Right atrium auricular region (tissue), 2 donors: ENCODE measurements around the gene DHRS13. TPM values are rescaled to one million over a fixed set of nuclear protein-coding genes. Genes with fewer than 3 reads are reported as not detected.
"Not testable (repeated sequence)": the region's sequence is repeated elsewhere in the genome, so short reads cannot be mapped to it uniquely, and the experiment has no call there.

Source experiments
- DNase-seq: peaks from one replicate; pipeline ENCODE4 v3.0.0-alpha.2; 2019; ENCODE audit warnings: low spot score
- H3K27ac ChIP-seq, 2 donors: fragments of 200-600 bp; sonication (generic); 1 replicate in 1 of 2; 2 replicates in 1 of 2; pipeline ENCODE4 v1.5.1; 2016 to 2019
- H3K27me3 ChIP-seq, 2 donors: fragments of 200-600 bp; sonication (generic); one replicate each; pipeline versions ENCODE4 v1.5.1 to v1.6.0; 2017 to 2019
- H3K36me3 ChIP-seq: fragments of 200-600 bp; sonication (generic); one replicate; pipeline ENCODE4 v1.5.1; 2016
- H3K4me1 ChIP-seq, 2 donors: fragments of 200-600 bp; sonication (generic); one replicate each; pipeline versions ENCODE4 v1.5.1 to v1.6.0; 2017 to 2019
- H3K4me3 ChIP-seq, 2 donors: fragments of 200-600 bp; sonication (generic); 1 replicate in 1 of 2; 2 replicates in 1 of 2; pipeline ENCODE4 v1.5.1; 2017 to 2019; ENCODE audit warnings: mild to moderate bottlenecking in 1 of 2, moderate library complexity in 1 of 2
- H3K9me3 ChIP-seq, 2 donors: fragments of 200-600 bp; sonication (generic); one replicate each; pipeline ENCODE4 v1.5.1; 2019
- CTCF ChIP-seq, 2 donors: fragments of 200-600 bp; sonication (generic); IDR thresholded peaks; one replicate each; pipeline ENCODE4 v1.5.1; 2019; ENCODE audit warnings: antibody characterized with exemption in 2 of 2
- microRNA counts, 2 donors: library from miRNA; unstranded; fragments of <30 nt; microRNA quantifications; one replicate each; lab custom pipeline; 2016 to 2017
- microRNA-seq, 2 donors: library from miRNA; unstranded; fragments of <30 nt; microRNA quantifications; one replicate each; pipeline ENCODE4, GENCODE V29; 2016 to 2017; ENCODE audit warnings: borderline number of aligned reads in 2 of 2, borderline replicate concordance in 1 of 2
- total RNA-seq, 2 donors: library from RNA; depleted of rRNA; stranded (reverse); fragments of >200 nt; gene quantifications; one replicate each; pipeline ENCODE4 v1.1.0, GENCODE V29; 2016

Gene DHRS13
- total RNA-seq, 2 donors from 2014 or later: 2.5 to 3.9 TPM

DNA sequence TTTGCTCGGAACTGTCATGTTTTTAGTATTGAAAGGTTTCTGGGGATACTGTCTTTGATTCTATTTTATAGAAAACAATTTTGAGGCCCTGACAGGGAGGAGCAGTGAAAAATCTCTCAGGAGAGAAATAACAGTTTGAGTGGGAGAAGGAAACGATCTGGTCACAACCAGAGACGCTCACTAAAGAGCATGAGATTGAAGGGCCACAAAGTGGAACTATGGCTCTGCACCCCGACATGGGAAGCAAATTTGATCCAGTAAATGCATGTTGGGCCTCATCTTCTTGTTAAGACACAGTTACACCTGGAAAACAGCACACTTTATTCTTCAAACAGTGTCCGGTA, 47.6 kb downstream of the DHRS13 start:
- TF ChIP-seq CTCF (IDR thresholded peaks at IDR 0.05): no peak
- no peak for DNase-seq
- H3K9me3 ChIP-seq: no peaks in the 10 kb centered on the region
- H3K27ac ChIP-seq: peak overlapping the region; percentile 71 to 72
- peaks cover 0 to 9% of the 10 kb centered on the region in 2 donors for H3K4me1 ChIP-seq
- peaks cover 27% of the 10 kb centered on the region for H3K36me3 ChIP-seq
- H3K27me3 ChIP-seq: no peaks in the 10 kb centered on the region
- peak overlapping the region; percentile 68 to 83 for H3K4me3 ChIP-seq

- Histone ChIP-seq H3K36me3 (peaks cover 21% of the 10 kb centered on the region), H3K9me3 (no peaks in the 10 kb centered on the region)
- TF ChIP-seq CTCF (IDR thresholded peaks at IDR 0.05): no peak
Observed at GRCh38 chr17:28854457-28855335, 48.2 kb downstream of the DHRS13 start, which contains the start of gene ERAL1. TSS of gene ERAL1 (plus strand) at chr17:28855016. CDS start at chr17:28855035, 19 bp downstream.

DNA sequence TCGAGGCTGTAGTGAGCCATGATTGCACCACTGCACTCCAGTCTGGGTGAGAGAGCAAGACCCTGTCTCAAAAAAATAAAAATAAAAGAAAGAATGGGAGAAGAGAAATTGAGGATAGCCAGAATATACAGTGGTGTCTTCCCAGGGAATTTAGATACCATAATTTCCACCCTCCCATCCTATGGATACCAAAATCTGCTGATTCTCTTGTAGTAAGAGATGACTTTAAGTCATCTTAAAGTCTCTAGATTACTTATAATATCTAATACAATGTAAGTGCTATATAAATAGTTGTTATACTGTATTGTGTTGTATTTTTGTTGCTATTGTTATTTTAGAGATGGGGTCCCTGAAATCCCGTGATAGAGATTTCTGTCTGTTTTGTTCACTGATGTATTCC, 49.6 kb downstream of the DHRS13 start:
- Histone ChIP-seq H3K4me3 (no peak overlapping the region), H3K36me3 (peaks cover 7% of the 10 kb centered on the region), H3K27ac (no peak overlapping the region), H3K4me1 (peaks cover 0 to 9% of the 10 kb centered on the region in 2 donors), H3K9me3 (no peaks in the 10 kb centered on the region), H3K27me3 (no peaks in the 10 kb centered on the region)
- TF ChIP-seq CTCF (IDR thresholded peaks at IDR 0.05): no peak
- DNase-seq: no peak

More at GRCh38 chr17:28854457-28855335, 48.2 kb downstream of the DHRS13 start, which contains the start of gene ERAL1:
- Histone ChIP-seq H3K4me3 (peak within 1 kb of the TSS; percentile 68 to 83), H3K27me3 (no peaks in the 10 kb centered on the region), H3K27ac (peak within 1 kb of the TSS; percentile 71 to 72), H3K4me1 (peaks cover 0 to 9% of the 10 kb centered on the region in 2 donors)
- peak; percentile 83 for DNase-seq

GRCh38 chr17:28849281-28849680, 53.6 kb downstream of the DHRS13 start:
- no peaks in the 10 kb centered on the region for H3K4me1 ChIP-seq
- no peak overlapping the region for H3K27ac ChIP-seq
- DNase-seq: no peak
- no peak overlapping the region for H3K4me3 ChIP-seq
- H3K36me3 ChIP-seq: no peaks in the 10 kb centered on the region
- H3K9me3 ChIP-seq: no peaks in the 10 kb centered on the region
- TF ChIP-seq CTCF (IDR thresholded peaks at IDR 0.05): no peak
- H3K27me3 ChIP-seq: no peaks in the 10 kb centered on the region

DNA sequence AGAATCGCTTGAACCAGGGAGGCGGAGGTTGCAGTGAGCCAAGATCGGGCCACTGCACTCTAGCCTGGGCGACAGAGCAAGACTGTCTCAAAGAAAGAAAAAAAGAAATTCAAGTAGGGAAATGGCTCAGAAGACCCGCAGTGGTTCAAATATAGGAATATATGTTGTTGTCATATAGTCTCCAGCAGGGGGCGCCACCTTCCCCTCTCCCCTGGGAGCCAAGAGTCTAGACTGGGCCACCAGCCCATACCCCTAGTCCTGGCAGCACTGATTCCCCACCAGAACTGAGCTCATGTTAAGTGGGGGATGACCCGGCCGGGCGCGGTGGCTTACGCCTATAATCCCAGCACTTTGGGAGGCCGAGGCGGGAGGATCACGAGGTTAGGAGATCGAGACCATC, 54.2 kb downstream of the DHRS13 start:
- H3K4me1 ChIP-seq, DNase-seq, H3K9me3 ChIP-seq, H3K36me3 ChIP-seq, H3K27me3 ChIP-seq, H3K27ac ChIP-seq, H3K4me3 ChIP-seq: not testable (repeated sequence)
- peak in 1 of 2 donors; percentile 45 for TF ChIP-seq CTCF (IDR thresholded peaks at IDR 0.05)

MicroRNAs encoded within 50 kb of the gene (microRNA counts, 767-probe panel; counts per million panel counts)
- microRNA hsa-miR-144-3p (lab: Ali Mortazavi, UCI) (2,906 to 6,621 counts per million in 2 donors), microRNA hsa-miR-451a (lab: Ali Mortazavi, UCI) (4,216 to 11,720 counts per million in 2 donors)

Small RNA genes lying within 50 kb of the gene (microRNA-seq; reads per million reads assigned to microRNA genes)
- 0 reads per million in 2 donors for gene MIR451B

Other genes with a start within 250 kb of the DHRS13 start
- 10 to 100 TPM; 23.0 to 32.5 TPM for gene SDF2, start 241.2 kb downstream of the DHRS13 start, total RNA-seq
- 10 to 100 TPM; 28.5 to 45.4 TPM for gene SUPT6H, start 240.9 kb downstream of the DHRS13 start, total RNA-seq
- gene PROCA1, start 191.2 kb downstream of the DHRS13 start, total RNA-seq: 1 to 10 TPM in 1 of 2 donors, under 1 TPM in 1; 0.94 to 1.4 TPM
- 100 to 1,000 TPM in 1 of 2 donors, 10 to 100 TPM in 1; 55.8 to 139 TPM for gene RAB34, start 185.2 kb downstream of the DHRS13 start, total RNA-seq
- 100 to 1,000 TPM; 231 to 505 TPM for gene RPL23A, start 183.1 kb downstream of the DHRS13 start, total RNA-seq
- gene TLCD1, start 176.8 kb downstream of the DHRS13 start, total RNA-seq: 1 to 10 TPM in 1 of 2 donors, not detected in 1; 1.7 TPM
- gene NEK8, start 174.3 kb downstream of the DHRS13 start, total RNA-seq: 1 to 10 TPM; 1.0 to 1.1 TPM
- 1 to 10 TPM; 3.3 to 6.7 TPM for gene TRAF4, start 159.1 kb downstream of the DHRS13 start, total RNA-seq
- gene FAM222B, start 60.3 kb downstream of the DHRS13 start, total RNA-seq: 10 to 100 TPM; 26.5 to 30.0 TPM
- 10 to 100 TPM; 32.0 to 51.4 TPM for gene ERAL1, start 48.1 kb downstream of the DHRS13 start, total RNA-seq
- gene FLOT2, start 5.3 kb downstream of the DHRS13 start, total RNA-seq: 10 to 100 TPM; 52.8 to 57.7 TPM
- 10 to 100 TPM; 19.6 to 35.7 TPM for gene PHF12, start 48.4 kb upstream of the DHRS13 start, total RNA-seq
- under 1 TPM in 1 of 2 donors, not detected in 1; 0.35 TPM for gene SEZ6, start 103.0 kb upstream of the DHRS13 start, total RNA-seq
- gene PIPOX, start 140.1 kb upstream of the DHRS13 start, total RNA-seq: under 1 TPM; 0.37 to 0.79 TPM